PC-3 (cell line): ENCODE results near the gene NFAM1. TPM values are rescaled to one million over a fixed set of nuclear protein-coding genes. Genes with fewer than 3 reads are reported as not detected.

ENCODE experiments used
- ATAC-seq: fragments of 200-7000 bp; cut with Tn5 transposase; 2 replicates; pipeline ENCODE4 v1.9.1; 2020; ENCODE audit warnings: mild to moderate bottlenecking, moderate library complexity
- BruUV-seq: library from RNA; stranded (reverse); fragments of 400-500 nt; replicated peaks from 2 replicates; lab custom pipeline; 2021; lab: Mats Ljungman, UMichigan
- CTCF ChIA-PET: fragments of 300-600 bp; sonication (Branson Sonifier 250); formaldehyde crosslinking; loops from one replicate; lab custom pipeline; 2022; ENCODE audit warnings: antibody characterized with exemption; lab: Charles Lee
- POLR2A ChIA-PET: fragments of 300-600 bp; sonication (Branson Sonifier 250); formaldehyde crosslinking; loops from one replicate; lab custom pipeline; 2022; ENCODE audit warnings: antibody characterized with exemption; ENCODE audit not compliant: unreplicated experiment; lab: Charles Lee
- DNase-seq: peaks from one replicate; pipeline ENCODE4 v3.0.0-alpha.2; 2015
- H2AFZ ChIP-seq: fragments of 300-600 bp; sonication (generic); 2 replicates; pipeline ENCODE4 v1.6.0; 2016; ENCODE audit warnings: antibody characterized with exemption, low read length
- H3F3A ChIP-seq: fragments of 300-600 bp; sonication (generic); one replicate; pipeline ENCODE4 v1.6.0; 2017; ENCODE audit warnings: antibody characterized with exemption, low read length, control low read depth, mild to moderate bottlenecking; ENCODE audit not compliant: unreplicated experiment
- H3K27ac ChIP-seq: fragments of 300-600 bp; sonication (generic); 2 replicates; pipeline ENCODE4 v1.5.1; 2016; ENCODE audit warnings: mild to moderate bottlenecking, low read length
- H3K27me3 ChIP-seq: fragments of 300-600 bp; sonication (generic); 2 replicates; pipeline ENCODE4 v1.6.1; 2016; ENCODE audit warnings: low read length, mixed read lengths
- H3K36me3 ChIP-seq: fragments of 300-600 bp; sonication (generic); 2 replicates; pipeline ENCODE4 v1.6.1; 2016; ENCODE audit warnings: low read depth, mixed run types, low read length, mixed read lengths
- H3K4me1 ChIP-seq: fragments of 300-600 bp; sonication (generic); 2 replicates; pipeline ENCODE4 v1.5.1; 2016; ENCODE audit warnings: low read length; ENCODE audit not compliant: insufficient read depth
- H3K4me2 ChIP-seq: fragments of 300-600 bp; sonication (generic); 2 replicates; pipeline ENCODE4 v1.6.0; 2016; ENCODE audit warnings: low read length
- H3K4me3 ChIP-seq: fragments of 300-600 bp; sonication (generic); 2 replicates; pipeline ENCODE4 v1.5.1; 2016; ENCODE audit warnings: mild to moderate bottlenecking, low read length, mixed read lengths
- H3K79me2 ChIP-seq: fragments of 300-600 bp; sonication (generic); 2 replicates; pipeline ENCODE4 v1.6.1; 2017; ENCODE audit warnings: low read length, mixed read lengths
- H3K9ac ChIP-seq: fragments of 300-600 bp; sonication (generic); 2 replicates; pipeline ENCODE4 v1.6.0; 2016; ENCODE audit warnings: mild to moderate bottlenecking, low read length
- H3K9me2 ChIP-seq: fragments of 300-600 bp; sonication (generic); replicated peaks from 2 replicates; pipeline ENCODE4 v1.6.1; 2016; ENCODE audit warnings: mixed run types, low read length, mixed read lengths
- H3K9me3 ChIP-seq: fragments of 300-600 bp; sonication (generic); 2 replicates; pipeline ENCODE4 v1.6.1; 2016; ENCODE audit warnings: low read length, mixed read lengths
- H4K20me1 ChIP-seq: fragments of 300-600 bp; sonication (generic); 2 replicates; pipeline ENCODE4 v1.6.1; 2016; ENCODE audit warnings: low read length, mixed read lengths
- EZH2 ChIP-seq: fragments of 300-600 bp; sonication (generic); IDR thresholded peaks from one replicate; pipeline ENCODE4 v1.6.1; 2017; ENCODE audit warnings: antibody characterized with exemption, mild to moderate bottlenecking, low read length; ENCODE audit not compliant: unreplicated experiment
- EZH2phosphoT487 ChIP-seq: fragments of 300-600 bp; sonication (generic); IDR thresholded peaks from 2 replicates; pipeline ENCODE4 v1.6.1; 2018; ENCODE audit warnings: mild to moderate bottlenecking, antibody characterized with exemption, low read length, borderline replicate concordance
- intact Hi-C: fragments of 100-400 bp; cut with micrococcal nuclease; formaldehyde crosslinking; loops from 2 replicates; pipeline ENCODE4 v1.9.0; 2023
- total RNA-seq: library from RNA; depleted of rRNA; stranded (reverse); fragments of >200 nt; gene quantifications from 2 replicates; pipeline ENCODE4 v1.2.3, GENCODE V29; 2014
- TF ChIP-seq, protein P1 (sequence below): fragments of 300-600 bp; sonication (generic); conservative IDR thresholded peaks from 2 replicates; pipeline ENCODE4 v1.5.1; 2017; ENCODE audit warnings: antibody characterized with exemption, low read depth, mild to moderate bottlenecking, low read length

The NFAM1 gene
- total RNA-seq, 1 experiment from 2014 or later: 0.11 TPM

DNA sequence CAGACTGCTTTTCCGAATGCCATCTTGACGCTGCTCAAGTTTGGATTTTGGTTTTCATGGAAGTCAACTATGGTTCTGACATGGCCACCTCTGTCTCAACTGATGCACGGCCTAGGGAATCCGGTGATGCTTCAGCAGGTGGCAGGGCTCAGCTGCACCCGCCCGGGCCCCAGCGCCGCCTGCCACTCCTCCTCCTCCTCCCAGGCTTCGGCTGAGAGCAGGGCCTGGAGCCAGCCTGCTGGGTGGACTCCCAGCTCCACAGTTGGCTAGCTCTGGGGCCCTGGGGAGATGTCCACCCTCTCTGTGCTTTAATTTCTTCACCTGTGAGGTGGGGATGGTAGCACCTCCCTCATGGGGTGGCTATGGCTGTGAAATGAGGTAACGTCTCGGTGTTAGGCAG is 20.3 kb upstream of the NFAM1 start:
- DNase-seq (no peak), ATAC-seq (no peak)
- intact Hi-C loops: no loop called here
- Histone ChIP-seq H3K9me2 (no peaks in the 10 kb centered on the region), H3K4me3 (no peak overlapping the region), H3K4me1 (no peaks in the 10 kb centered on the region), H3K9me3 (no peaks in the 10 kb centered on the region), H3K79me2 (no peaks in the 10 kb centered on the region), H4K20me1 (no peaks in the 10 kb centered on the region), H3K36me3 (no peaks in the 10 kb centered on the region), H3F3A (no peaks in the 10 kb centered on the region), H3K9ac (no peak overlapping the region), H3K27me3 (0 out of 2 replicates have a peak, but pooled peaks cover 3% of the 10 kb centered on the region), H3K4me2 (no peak overlapping the region), H3K27ac (no peak overlapping the region), H2AFZ (no peak overlapping the region)
- no TSS peak for BruUV-seq
- TF ChIP-seq EZH2phosphoT487 (no peak), EZH2 (no peak)
- TF ChIP-seq, protein P1, sequence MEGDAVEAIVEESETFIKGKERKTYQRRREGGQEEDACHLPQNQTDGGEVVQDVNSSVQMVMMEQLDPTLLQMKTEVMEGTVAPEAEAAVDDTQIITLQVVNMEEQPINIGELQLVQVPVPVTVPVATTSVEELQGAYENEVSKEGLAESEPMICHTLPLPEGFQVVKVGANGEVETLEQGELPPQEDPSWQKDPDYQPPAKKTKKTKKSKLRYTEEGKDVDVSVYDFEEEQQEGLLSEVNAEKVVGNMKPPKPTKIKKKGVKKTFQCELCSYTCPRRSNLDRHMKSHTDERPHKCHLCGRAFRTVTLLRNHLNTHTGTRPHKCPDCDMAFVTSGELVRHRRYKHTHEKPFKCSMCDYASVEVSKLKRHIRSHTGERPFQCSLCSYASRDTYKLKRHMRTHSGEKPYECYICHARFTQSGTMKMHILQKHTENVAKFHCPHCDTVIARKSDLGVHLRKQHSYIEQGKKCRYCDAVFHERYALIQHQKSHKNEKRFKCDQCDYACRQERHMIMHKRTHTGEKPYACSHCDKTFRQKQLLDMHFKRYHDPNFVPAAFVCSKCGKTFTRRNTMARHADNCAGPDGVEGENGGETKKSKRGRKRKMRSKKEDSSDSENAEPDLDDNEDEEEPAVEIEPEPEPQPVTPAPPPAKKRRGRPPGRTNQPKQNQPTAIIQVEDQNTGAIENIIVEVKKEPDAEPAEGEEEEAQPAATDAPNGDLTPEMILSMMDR: no peak
- ChIA-PET POLR2A (no interaction called here), CTCF (interaction anchor here (0.6 kb wide), 2 partner anchors 8 to 58 kb away, joined by 3 read pairs; no protein-coding TSS in a partner anchor)

DNA sequence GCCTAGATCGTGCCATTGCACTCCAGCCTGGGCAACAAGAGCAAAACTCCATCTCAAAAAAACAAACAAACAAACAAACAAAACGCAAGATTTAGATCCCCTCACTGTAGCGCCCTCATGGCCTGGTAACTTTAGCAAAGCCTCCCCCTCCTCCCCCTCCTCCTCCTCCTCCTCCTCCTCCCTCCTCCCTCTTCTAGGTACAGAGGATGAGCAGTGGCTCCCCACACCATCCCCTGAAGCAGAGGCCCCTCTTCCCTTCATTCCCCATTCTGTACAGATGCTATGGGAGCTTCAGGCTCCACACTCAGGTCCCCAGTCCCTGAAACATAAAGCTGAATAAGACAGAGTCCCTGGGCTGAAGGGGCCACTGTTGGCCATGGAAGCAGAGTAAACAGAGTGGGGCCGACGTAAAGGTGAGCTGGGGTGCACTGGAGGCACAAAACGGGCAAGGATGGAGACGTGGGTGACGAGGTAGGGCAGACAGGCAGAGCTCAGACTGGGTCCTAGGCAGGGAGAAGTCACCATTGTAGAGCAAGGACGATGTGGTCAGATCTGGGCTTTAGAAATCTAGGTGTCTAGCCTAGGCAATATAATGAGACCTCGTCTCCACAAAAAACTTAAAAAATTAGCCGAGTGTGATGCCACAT is 19.4 kb upstream of the NFAM1 start:
- TF ChIP-seq, protein P1: no peak
- Histone ChIP-seq H3K27me3 (0 out of 2 replicates have a peak, but pooled peaks cover 3% of the 10 kb centered on the region), H3K9me2 (no peaks in the 10 kb centered on the region), H2AFZ (no peak overlapping the region), H3K4me3 (no peak overlapping the region), H3K9me3 (no peaks in the 10 kb centered on the region), H4K20me1 (no peaks in the 10 kb centered on the region), H3K4me1 (no peaks in the 10 kb centered on the region), H3K36me3 (no peaks in the 10 kb centered on the region), H3K79me2 (no peaks in the 10 kb centered on the region), H3K4me2 (no peak overlapping the region), H3F3A (no peaks in the 10 kb centered on the region), H3K9ac (no peak overlapping the region), H3K27ac (no peak overlapping the region)
- intact Hi-C loops: no loop called here
- ChIA-PET CTCF (interaction anchor here (0.6 kb wide), 1 partner anchor 59 kb away, joined by 3 read pairs; no protein-coding TSS in a partner anchor), POLR2A (no interaction called here)
- ATAC-seq (no peak), DNase-seq (no peak)
- no TSS peak for BruUV-seq

DNA sequence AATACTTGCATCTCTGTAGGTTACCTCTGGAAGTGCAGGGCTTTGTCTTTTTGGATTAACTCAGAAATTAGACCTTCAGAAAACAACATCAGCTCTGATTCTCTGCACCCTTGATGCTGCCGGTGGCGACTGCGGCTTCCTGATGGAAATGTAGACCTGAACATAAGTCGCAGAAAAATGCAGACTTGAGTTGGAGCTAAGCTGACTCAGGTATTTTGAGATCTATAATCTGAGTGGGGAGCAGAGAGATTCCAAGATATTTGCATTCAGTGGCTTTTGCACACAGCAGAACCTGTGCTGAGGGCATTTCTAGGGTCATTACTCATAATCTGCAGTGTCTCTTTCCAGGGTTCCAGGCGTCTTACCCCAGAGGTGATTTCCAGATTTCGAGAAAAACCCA is 18.7 kb upstream of the NFAM1 start:
- H2AFZ ChIP-seq: no peak overlapping the region
- H3K4me1 ChIP-seq: no peaks in the 10 kb centered on the region
- no peaks in the 10 kb centered on the region for H3K79me2 ChIP-seq
- no peak overlapping the region for H3K27ac ChIP-seq
- TF ChIP-seq, protein P1: no peak
- TF ChIP-seq EZH2 (no peak), EZH2phosphoT487 (no peak)
- no peaks in the 10 kb centered on the region for H3F3A ChIP-seq
- H3K4me3 ChIP-seq: no peak overlapping the region
- no peaks in the 10 kb centered on the region for H3K27me3 ChIP-seq
- intact Hi-C loops: no loop called here
- no peaks in the 10 kb centered on the region for H3K9me2 ChIP-seq
- no peaks in the 10 kb centered on the region for H3K36me3 ChIP-seq
- H3K9ac ChIP-seq: no peak overlapping the region
- POLR2A ChIA-PET: no interaction called here
- no peaks in the 10 kb centered on the region for H3K9me3 ChIP-seq
- ATAC-seq (no peak), DNase-seq (no peak)
- H3K4me2 ChIP-seq: no peak overlapping the region
- CTCF ChIA-PET: no interaction called here
- H4K20me1 ChIP-seq: no peaks in the 10 kb centered on the region
- BruUV-seq: no TSS peak
